GM13976 (cell line): ENCODE data around the gene MSRB3.
"Not testable (repeated sequence)": the region's sequence is repeated elsewhere in the genome, so short reads cannot be mapped to it uniquely, and the experiment has no call there.

Experiments used
- DNase-seq: peaks from one replicate; pipeline ENCODE4 v3.0.0; 2012; ENCODE audit warnings: low spot score
- in situ Hi-C: fragments of 300-500 bp; cut with MboI; formaldehyde crosslinking; loops from one replicate; pipeline ENCODE4 v1.12.0; 2022; ENCODE audit warnings: low sequenced_read_pairs, mixed read lengths, inconsistent platforms; ENCODE audit not compliant: unreplicated experiment
- TF ChIP-seq, protein P1 (sequence below): IDR thresholded peaks from 2 replicates; pipeline ENCODE4 v1.5.1; 2012; ENCODE audit warnings: borderline replicate concordance, mild to moderate bottlenecking; ENCODE audit not compliant: insufficient read depth; ENCODE audit errors: extremely low read depth, missing control alignments, control extremely low read depth

MSRB3 gene

DNA sequence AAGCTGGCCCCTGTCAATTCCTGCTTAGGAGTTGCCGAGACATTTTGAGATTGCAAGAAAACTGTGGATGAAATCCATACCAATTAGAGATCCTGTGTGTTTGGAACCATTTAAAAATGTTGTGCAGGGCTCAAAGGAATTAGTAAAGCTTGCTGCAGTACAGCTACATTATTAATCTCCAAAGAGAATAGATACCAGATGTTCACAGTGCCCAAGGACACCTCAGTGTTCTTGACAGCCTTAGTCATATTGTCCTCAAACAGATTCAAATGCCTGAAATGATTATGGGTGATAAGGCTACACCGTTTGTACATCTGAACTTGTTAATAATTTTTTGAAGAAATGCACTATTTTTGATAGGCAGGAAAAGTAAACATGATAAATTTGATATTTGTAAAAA lies 164.6 kb downstream of the MSRB3 start:
- TF ChIP-seq, protein P1, sequence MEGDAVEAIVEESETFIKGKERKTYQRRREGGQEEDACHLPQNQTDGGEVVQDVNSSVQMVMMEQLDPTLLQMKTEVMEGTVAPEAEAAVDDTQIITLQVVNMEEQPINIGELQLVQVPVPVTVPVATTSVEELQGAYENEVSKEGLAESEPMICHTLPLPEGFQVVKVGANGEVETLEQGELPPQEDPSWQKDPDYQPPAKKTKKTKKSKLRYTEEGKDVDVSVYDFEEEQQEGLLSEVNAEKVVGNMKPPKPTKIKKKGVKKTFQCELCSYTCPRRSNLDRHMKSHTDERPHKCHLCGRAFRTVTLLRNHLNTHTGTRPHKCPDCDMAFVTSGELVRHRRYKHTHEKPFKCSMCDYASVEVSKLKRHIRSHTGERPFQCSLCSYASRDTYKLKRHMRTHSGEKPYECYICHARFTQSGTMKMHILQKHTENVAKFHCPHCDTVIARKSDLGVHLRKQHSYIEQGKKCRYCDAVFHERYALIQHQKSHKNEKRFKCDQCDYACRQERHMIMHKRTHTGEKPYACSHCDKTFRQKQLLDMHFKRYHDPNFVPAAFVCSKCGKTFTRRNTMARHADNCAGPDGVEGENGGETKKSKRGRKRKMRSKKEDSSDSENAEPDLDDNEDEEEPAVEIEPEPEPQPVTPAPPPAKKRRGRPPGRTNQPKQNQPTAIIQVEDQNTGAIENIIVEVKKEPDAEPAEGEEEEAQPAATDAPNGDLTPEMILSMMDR, result no peak
- in situ Hi-C loops, result no loop called here
- no peak for DNase-seq

DNA sequence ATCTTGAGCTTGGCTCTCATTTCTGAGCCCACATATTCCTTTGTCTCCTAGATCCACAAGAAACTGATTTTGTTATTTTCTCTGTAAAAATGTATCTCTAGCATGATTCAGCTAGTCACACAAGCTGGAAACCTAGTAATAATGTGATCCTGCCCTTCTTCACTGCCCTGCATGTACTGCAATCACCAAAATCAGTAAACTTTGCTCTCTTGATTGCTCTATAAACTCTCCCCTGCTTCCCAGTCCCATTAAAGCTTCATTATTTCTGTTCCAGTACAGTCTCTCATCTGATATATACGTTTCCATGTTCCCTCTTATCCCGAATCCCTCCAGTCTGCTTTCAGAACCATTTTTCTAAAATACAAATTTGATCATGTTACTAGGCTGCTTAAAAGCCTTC lies 166.5 kb downstream of the MSRB3 start:
- in situ Hi-C loops, result no loop called here
- TF ChIP-seq, protein P1, result no peak
- no peak for DNase-seq

DNA sequence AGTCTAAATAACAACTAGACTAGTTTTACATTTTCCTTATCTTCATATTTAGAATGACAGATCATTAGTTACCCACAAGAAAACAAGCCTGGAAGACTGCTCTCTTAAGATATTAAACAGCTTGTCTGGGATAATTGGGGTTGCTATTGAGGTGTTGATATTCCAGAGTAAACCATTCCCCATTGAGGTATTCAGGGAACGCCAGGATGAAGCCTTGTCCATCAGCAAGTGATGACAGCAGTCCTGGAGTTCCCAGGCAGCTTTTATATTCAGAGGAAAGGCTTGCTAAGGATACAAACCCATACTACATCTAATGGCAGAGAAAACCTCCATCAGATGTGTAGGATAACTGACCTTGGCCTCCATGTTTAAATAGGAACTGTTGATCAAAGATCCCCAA lies 168.4 kb downstream of the MSRB3 start:
- no peak for DNase-seq
- in situ Hi-C loops, result no loop called here

DNA sequence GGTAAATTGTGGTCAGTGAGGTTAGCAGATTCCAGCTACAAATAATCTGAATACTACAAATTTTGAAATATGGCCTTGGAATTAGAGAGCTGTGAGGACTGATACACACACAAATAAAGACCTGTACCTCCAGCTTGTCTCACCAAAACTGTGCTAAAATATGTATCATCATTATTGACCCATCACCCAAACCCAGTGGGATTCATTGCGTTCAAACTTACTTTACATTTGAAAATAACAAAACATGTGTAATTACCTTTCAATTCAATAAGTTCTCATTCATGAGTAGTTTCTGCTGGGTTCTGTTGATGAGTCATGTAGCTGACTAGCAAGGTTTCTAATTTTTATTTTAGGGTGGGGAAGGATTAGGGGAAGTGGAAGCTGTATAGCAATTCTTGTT lies 170.9 kb downstream of the MSRB3 start:
- DNase-seq, result no peak
- TF ChIP-seq, protein P1, result no peak
- in situ Hi-C loops, result no loop called here

More for the DNA sequence above, 168.4 kb downstream of the MSRB3 start:
- TF ChIP-seq, protein P1, result no peak

DNA sequence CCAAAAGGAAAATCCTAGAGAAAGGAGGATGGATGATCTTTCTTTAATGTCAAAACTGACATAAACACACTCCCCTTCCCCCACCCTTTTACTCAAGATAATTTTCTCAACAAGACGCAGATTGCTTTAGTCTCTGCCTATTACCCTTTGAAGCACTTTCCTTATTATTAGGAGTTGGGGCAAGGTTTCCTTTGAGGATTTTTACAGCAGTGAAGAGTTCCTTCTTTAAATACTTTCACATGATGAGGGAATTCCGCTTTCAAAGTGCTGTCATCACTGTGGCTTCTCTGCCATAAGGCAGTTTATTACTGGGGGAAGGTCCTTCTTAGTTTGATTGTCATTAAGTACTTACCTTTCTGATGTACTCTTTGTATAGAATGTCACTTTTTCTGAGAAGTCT lies 172.1 kb downstream of the MSRB3 start:
- in situ Hi-C loops, result no loop called here
- DNase-seq, result no peak
- TF ChIP-seq, protein P1, result no peak

DNA sequence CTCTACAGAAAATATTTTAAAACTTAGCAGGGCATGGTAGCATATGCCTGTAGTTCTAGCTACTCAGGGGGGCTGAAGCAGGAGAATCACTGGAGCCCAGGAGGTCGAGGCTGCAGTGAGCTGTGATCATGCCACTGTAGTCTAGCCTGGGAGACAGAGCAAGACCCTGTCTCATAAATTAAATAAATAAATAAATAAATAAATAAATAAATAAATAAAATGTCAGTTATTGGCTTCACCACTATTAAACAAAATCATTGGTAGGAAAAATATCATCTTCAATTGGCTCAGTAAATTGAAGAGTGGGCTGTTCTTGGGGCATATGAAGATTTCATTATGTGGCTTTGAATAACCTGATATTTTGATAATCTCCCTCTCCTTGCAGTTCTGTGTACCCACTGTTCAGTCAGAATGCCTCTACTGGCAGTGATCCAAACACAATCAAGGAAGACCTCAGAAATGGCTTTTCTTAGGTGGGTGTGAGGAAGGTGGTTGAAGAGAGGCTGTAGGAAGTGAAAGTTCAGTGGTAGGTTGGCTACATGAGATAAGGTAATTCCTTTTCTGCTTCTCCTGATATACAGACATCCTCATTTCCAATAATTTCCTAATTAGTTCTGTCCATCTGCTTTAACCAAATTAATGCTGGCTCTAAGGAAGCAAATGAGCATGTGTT lies 175.8 kb downstream of the MSRB3 start:
- in situ Hi-C loops, result no loop called here

DNA sequence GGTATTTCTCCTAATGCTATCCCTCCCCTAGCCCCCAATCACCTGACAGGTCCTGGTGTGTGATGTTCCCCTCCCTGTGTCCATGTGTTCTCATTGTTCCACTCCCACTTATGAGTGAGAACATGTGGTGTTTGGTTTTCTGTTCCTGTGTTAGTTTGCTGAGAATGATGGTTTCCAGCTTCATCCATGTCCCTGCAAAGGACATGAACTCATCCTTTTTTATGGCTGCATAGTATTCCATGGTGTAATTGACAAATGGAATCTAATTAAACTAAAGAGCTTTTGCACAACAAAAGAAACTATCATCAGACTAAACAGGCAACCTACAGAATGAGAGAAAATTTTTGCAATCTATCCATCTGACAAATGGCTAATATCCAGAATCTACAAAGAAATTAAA lies 178.9 kb downstream of the MSRB3 start:
- DNase-seq, in situ Hi-C loops: not testable (repeated sequence)

More for the DNA sequence above, 175.8 kb downstream of the MSRB3 start:
- DNase-seq, result no peak
- TF ChIP-seq, protein P1, result no peak
